Dermis microvascular lymphatic vessel endothelial cell (primary cell): ENCODE data around the gene CAPN11. TPM values are rescaled to one million over a fixed set of nuclear protein-coding genes. Genes with fewer than 3 reads are reported as not detected.

Source experiments
- DNase-seq, 2 donors: peaks; one replicate each; pipeline versions ENCODE4 v3.0.0 to v3.0.0-alpha.2; 2010; ENCODE audit warnings: low read depth in 2 of 2
- total RNA-seq: library from RNA; depleted of rRNA; stranded (reverse); fragments of >200 nt; gene quantifications from 2 replicates; pipeline ENCODE4 v1.2.1, GENCODE V29; 2014

The CAPN11 gene
- total RNA-seq: 0.76 and 1.9 TPM in 2 replicates

- no peak for DNase-seq
These were observed at the start of gene CAPN11 for GRCh38 chr6:44158770-44159228. Gene CAPN11 (plus strand): TSS chr6:44158820. CDS start chr6:44158849, 29 bp downstream.

- no peak for DNase-seq
These were observed 49.4 kb upstream of the CAPN11 start for GRCh38 chr6:44109212-44109611.

- DNase-seq: no peak
These were observed 48.5 kb upstream of the CAPN11 start for GRCh38 chr6:44110005-44110676.

- DNase-seq: no peak
These were observed 47.7 kb upstream of the CAPN11 start for GRCh38 chr6:44110966-44111365.

- no peak for DNase-seq
These were observed 46.9 kb upstream of the CAPN11 start for GRCh38 chr6:44111434-44112417.

GRCh38 chr6:44113414-44113813 lies 45.2 kb upstream of the CAPN11 start:
- DNase-seq: peak in 1 of 2 donors; percentile 31

GRCh38 chr6:44115866-44116265 lies 42.8 kb upstream of the CAPN11 start:
- peak in 1 of 2 donors; percentile 69 for DNase-seq

- DNase-seq: peak in 1 of 2 donors; percentile 74
These were observed 41.8 kb upstream of the CAPN11 start for GRCh38 chr6:44116641-44117382.

- DNase-seq: no peak
These were observed 41.1 kb upstream of the CAPN11 start for GRCh38 chr6:44117397-44118128.

- no peak for DNase-seq
These were observed 38.8 kb upstream of the CAPN11 start for GRCh38 chr6:44119704-44120262.

- DNase-seq: no peak
These were observed 37.8 kb upstream of the CAPN11 start for GRCh38 chr6:44120692-44121443.

- peak; percentile 46 to 91 for DNase-seq
These were observed 35.8 kb upstream of the CAPN11 start for GRCh38 chr6:44122801-44123200.

GRCh38 chr6:44123544-44123943 lies 35.1 kb upstream of the CAPN11 start:
- DNase-seq: no peak

- DNase-seq: peak in 1 of 2 donors; percentile 63
These were observed 32.1 kb upstream of the CAPN11 start for GRCh38 chr6:44126320-44127149.

GRCh38 chr6:44127186-44128019 lies 31.2 kb upstream of the CAPN11 start, which contains the start of the genes MRPL14 and TMEM63B:
Gene MRPL14 (minus strand): TSS chr6:44127452. CDS start chr6:44116611, 10,841 bp downstream.
Gene TMEM63B (plus strand): TSS chr6:44127554. CDS start chr6:44134585, 7,031 bp downstream.
- peak; percentile 80 to 92 for DNase-seq

- peak in 1 of 2 donors; percentile 45 for DNase-seq
These were observed 30.4 kb upstream of the CAPN11 start for GRCh38 chr6:44128020-44128917.
